Keratinocyte (primary cell): ENCODE data around the gene KRTAP12-3. TPM values are rescaled to one million over a fixed set of nuclear protein-coding genes. Genes with fewer than 3 reads are reported as not detected.

ENCODE experiments used
- DNase-seq: peaks from one replicate; pipeline ENCODE4 v3.0.0-alpha.2; 2011; ENCODE audit warnings: low read depth, missing footprints, low spot score
- FAIRE-seq: peaks from 2 replicates; lab custom pipeline; 2011; peaks lifted over from hg19 to GRCh38; lab: Jason Lieb, UNC
- H2AFZ ChIP-seq: 2 replicates; pipeline ENCODE4 v1.6.0; 2012; ENCODE audit warnings: low read length, control low read depth, inconsistent platforms; ENCODE audit not compliant: control insufficient read depth
- H3K27ac ChIP-seq: 2 replicates; pipeline ENCODE4 v1.5.1; 2011; ENCODE audit warnings: low read length; ENCODE audit not compliant: control insufficient read depth, insufficient read depth
- H3K27me3 ChIP-seq: 3 replicates; pipeline ENCODE4 v1.6.0; 2011; ENCODE audit warnings: low read length; ENCODE audit not compliant: control insufficient read depth, insufficient read depth; ENCODE audit errors: extremely low read depth
- H3K36me3 ChIP-seq, 2 experiments: 2 replicates in 1 of 2; 3 replicates in 1 of 2; pipeline ENCODE4 v1.5.1; 2011; ENCODE audit warnings: low read length in 2 of 2, mild to moderate bottlenecking in 1 of 2; ENCODE audit not compliant: control insufficient read depth in 2 of 2, insufficient read depth in 2 of 2; ENCODE audit errors: extremely low read depth in 1 of 2
- H3K4me1 ChIP-seq: 3 replicates; pipeline ENCODE4 v1.5.1; 2011; ENCODE audit warnings: low read length; ENCODE audit not compliant: control insufficient read depth, insufficient read depth; ENCODE audit errors: extremely low read depth
- H3K4me2 ChIP-seq: 3 replicates; pipeline ENCODE4 v1.6.0; 2011; ENCODE audit warnings: low read depth, low read length; ENCODE audit not compliant: control insufficient read depth, insufficient read depth; ENCODE audit errors: extremely low read depth
- H3K4me3 ChIP-seq, 3 experiments: fragments of 200-600 bp in 1 of 3; sonication (generic) in 1 of 3; 2 replicates in 2 of 3; 3 replicates in 1 of 3; pipeline ENCODE4 v1.5.1; 2011 to 2016; ENCODE audit warnings: low read length in 3 of 3, mild to moderate bottlenecking in 3 of 3, control low read depth in 2 of 3, inconsistent platforms in 1 of 3, low read depth in 1 of 3, mixed read lengths in 1 of 3, mixed run types in 1 of 3, moderate library complexity in 1 of 3; ENCODE audit not compliant: control insufficient read depth in 2 of 3, insufficient read depth in 2 of 3; ENCODE audit errors: extremely low read depth in 1 of 3
- H3K79me2 ChIP-seq: 2 replicates; pipeline ENCODE4 v1.6.0; 2012; ENCODE audit warnings: low read length; ENCODE audit not compliant: control insufficient read depth, insufficient read depth
- H3K9ac ChIP-seq: 3 replicates; pipeline ENCODE4 v1.6.0; 2011; ENCODE audit warnings: low read length; ENCODE audit not compliant: control insufficient read depth, insufficient read depth; ENCODE audit errors: extremely low read depth
- H3K9me1 ChIP-seq: 3 replicates; pipeline ENCODE4 v1.6.0; 2011; ENCODE audit warnings: low read length; ENCODE audit not compliant: control insufficient read depth, insufficient read depth; ENCODE audit errors: extremely low read depth
- H3K9me3 ChIP-seq: 2 replicates; pipeline ENCODE4 v1.5.1; 2012; ENCODE audit warnings: low read depth, low read length; ENCODE audit not compliant: control insufficient read depth
- H4K20me1 ChIP-seq: 3 replicates; pipeline ENCODE4 v1.6.0; 2011; ENCODE audit warnings: low read length; ENCODE audit not compliant: control insufficient read depth, insufficient read depth; ENCODE audit errors: extremely low read depth
- EZH2 ChIP-seq: IDR thresholded peaks from one replicate; pipeline ENCODE4 v1.6.1; 2012; ENCODE audit warnings: inconsistent platforms, mild to moderate bottlenecking, low read length, moderate library complexity
- dilution Hi-C: fragments of 300-500 bp; cut with MboI; formaldehyde crosslinking; loops from one replicate; pipeline ENCODE4 v1.7.0; 2020; ENCODE audit warnings: low sequenced_read_pairs; ENCODE audit not compliant: extremely low pct_ligation_motif_present
- polyA plus RNA-seq, 5 experiments: library from polyadenylated mRNA; depleted of rRNA in 3 of 5; stranded (reverse) in 3 of 5; stranded (forward) in 1 of 5; unstranded in 1 of 5; fragments of >200 nt; gene quantifications; 1 replicate in 1 of 5; 2 replicates in 3 of 5; 3 replicates in 1 of 5; pipeline versions ENCODE4 v1.2.1 to v1.2.3, GENCODE V29; 2011 to 2012; ENCODE audit warnings: missing spikeins in 2 of 5, low read depth in 1 of 5, low replicate concordance in 1 of 5
- TF ChIP-seq, protein P1 (sequence below), 3 experiments: IDR thresholded peaks in 1 of 3; conservative IDR thresholded peaks in 1 of 3; optimal IDR thresholded peaks in 1 of 3; 2 replicates in 2 of 3; 3 replicates in 1 of 3; pipeline versions ENCODE3 to v1.5.1; 2011; ENCODE audit warnings: low read length in 3 of 3, mild to moderate bottlenecking in 3 of 3, moderate library complexity in 2 of 3, control low read depth in 1 of 3, inconsistent platforms in 1 of 3; ENCODE audit not compliant: insufficient read depth in 2 of 3; ENCODE audit errors: extremely low read depth in 1 of 3

Gene KRTAP12-3
- polyA plus RNA-seq, 1 donor (not counting 4 experiments of a cell fraction or from before 2014, with no cell fraction given), result not detected

DNA sequence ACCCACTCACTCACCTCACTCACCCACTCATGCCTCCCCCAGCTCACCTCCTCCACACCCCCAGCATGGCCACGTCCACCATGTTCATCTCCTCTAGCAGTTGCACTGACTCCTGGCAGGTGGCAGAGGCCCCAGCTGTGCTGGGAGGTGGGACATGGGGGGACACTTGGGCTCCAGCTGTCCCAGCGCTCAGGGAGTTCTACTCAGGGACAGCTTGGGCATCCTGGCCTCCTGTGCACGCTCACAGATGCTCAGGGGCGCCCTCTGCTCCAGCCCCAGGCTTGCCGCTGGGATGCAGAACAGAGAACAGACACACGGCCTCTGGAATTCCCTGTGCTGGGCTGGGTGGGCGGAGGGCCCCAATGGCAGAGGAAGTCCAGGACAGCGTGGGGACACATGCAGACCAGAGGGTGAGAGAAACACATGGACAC lies 40.6 kb upstream of the KRTAP12-3 start:
- Histone ChIP-seq H3K4me1 (peaks cover 7% of the 10 kb centered on the region), H3K4me2 (no peak overlapping the region), H3K79me2 (no peaks in the 10 kb centered on the region), H3K9me1 (no peaks in the 10 kb centered on the region), H3K27me3 (peaks cover 19% of the 10 kb centered on the region), H2AFZ (no peak overlapping the region), H4K20me1 (no peaks in the 10 kb centered on the region), H3K9ac (no peak overlapping the region), H3K36me3 (no peaks in the 10 kb centered on the region), H3K9me3 (peaks cover 2% of the 10 kb centered on the region), H3K27ac (no peak overlapping the region), H3K4me3 (no peak overlapping the region)
- dilution Hi-C loops, result no loop called here
- FAIRE-seq (no peak), DNase-seq (no peak)
- TF ChIP-seq, protein P1, sequence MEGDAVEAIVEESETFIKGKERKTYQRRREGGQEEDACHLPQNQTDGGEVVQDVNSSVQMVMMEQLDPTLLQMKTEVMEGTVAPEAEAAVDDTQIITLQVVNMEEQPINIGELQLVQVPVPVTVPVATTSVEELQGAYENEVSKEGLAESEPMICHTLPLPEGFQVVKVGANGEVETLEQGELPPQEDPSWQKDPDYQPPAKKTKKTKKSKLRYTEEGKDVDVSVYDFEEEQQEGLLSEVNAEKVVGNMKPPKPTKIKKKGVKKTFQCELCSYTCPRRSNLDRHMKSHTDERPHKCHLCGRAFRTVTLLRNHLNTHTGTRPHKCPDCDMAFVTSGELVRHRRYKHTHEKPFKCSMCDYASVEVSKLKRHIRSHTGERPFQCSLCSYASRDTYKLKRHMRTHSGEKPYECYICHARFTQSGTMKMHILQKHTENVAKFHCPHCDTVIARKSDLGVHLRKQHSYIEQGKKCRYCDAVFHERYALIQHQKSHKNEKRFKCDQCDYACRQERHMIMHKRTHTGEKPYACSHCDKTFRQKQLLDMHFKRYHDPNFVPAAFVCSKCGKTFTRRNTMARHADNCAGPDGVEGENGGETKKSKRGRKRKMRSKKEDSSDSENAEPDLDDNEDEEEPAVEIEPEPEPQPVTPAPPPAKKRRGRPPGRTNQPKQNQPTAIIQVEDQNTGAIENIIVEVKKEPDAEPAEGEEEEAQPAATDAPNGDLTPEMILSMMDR (optimal IDR thresholded peaks at IDR 0.05 in 1 of 3, IDR thresholded peaks at IDR 0.05 in 1 of 3, conservative IDR thresholded peaks at IDR 0.05 in 1 of 3; ENCODE audit: extremely low read depth in 1 of 3, insufficient read depth in 2 of 3, low read length in 3 of 3), result no peak
- no peak for TF ChIP-seq EZH2

DNA sequence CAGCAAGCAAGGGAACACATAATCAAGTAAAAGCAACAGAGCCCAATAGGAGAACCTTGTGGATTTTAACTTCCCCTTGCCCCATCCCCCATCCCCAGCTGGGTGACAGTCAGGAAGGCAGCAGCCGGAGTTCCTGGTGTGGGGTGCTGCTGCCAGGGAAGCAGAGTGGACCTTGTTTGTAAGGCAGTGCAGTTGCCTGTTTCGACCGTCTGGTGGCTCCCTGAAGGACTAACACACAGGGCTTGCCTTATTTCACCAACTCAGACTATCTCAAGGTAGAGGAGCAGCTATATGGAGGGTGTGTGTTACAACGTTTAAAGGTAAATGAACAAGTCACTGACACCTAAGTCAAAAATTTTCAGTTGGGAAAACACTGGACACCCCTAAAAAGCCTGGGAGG lies 39.2 kb upstream of the KRTAP12-3 start:
- no peaks in the 10 kb centered on the region for H3K79me2 ChIP-seq
- no peak overlapping the region for H3K27ac ChIP-seq
- no peak overlapping the region for H3K4me2 ChIP-seq
- H3K9me3 ChIP-seq, result peaks cover 6% of the 10 kb centered on the region
- H3K9ac ChIP-seq, result no peak overlapping the region
- H2AFZ ChIP-seq, result no peak overlapping the region
- DNase-seq, result no peak
- no peaks in the 10 kb centered on the region for H3K9me1 ChIP-seq
- peaks cover 7% of the 10 kb centered on the region for H3K4me1 ChIP-seq
- H3K4me3 ChIP-seq, result no peak overlapping the region
- no peaks in the 10 kb centered on the region for H3K36me3 ChIP-seq
- no peaks in the 10 kb centered on the region for H4K20me1 ChIP-seq
- peaks cover 19% of the 10 kb centered on the region for H3K27me3 ChIP-seq
- no peak for TF ChIP-seq EZH2
- TF ChIP-seq, protein P1 (optimal IDR thresholded peaks at IDR 0.05 in 1 of 3, IDR thresholded peaks at IDR 0.05 in 1 of 3, conservative IDR thresholded peaks at IDR 0.05 in 1 of 3; ENCODE audit: extremely low read depth in 1 of 3, insufficient read depth in 2 of 3, low read length in 3 of 3), result peak in 1 of 3 experiments; percentile 7
- FAIRE-seq, result no peak
- dilution Hi-C loops, result no loop called here
